HG02678 (cell line): ENCODE results near the gene RAB7A.

ENCODE experiments used
- ATAC-seq: cut with Tn5 transposase; IDR thresholded peaks from one replicate; pipeline ENCODE4 v1.9.1; 2021; ENCODE audit warnings: mild to moderate bottlenecking, moderate library complexity; ENCODE audit not compliant: unreplicated experiment

Gene RAB7A

DNA sequence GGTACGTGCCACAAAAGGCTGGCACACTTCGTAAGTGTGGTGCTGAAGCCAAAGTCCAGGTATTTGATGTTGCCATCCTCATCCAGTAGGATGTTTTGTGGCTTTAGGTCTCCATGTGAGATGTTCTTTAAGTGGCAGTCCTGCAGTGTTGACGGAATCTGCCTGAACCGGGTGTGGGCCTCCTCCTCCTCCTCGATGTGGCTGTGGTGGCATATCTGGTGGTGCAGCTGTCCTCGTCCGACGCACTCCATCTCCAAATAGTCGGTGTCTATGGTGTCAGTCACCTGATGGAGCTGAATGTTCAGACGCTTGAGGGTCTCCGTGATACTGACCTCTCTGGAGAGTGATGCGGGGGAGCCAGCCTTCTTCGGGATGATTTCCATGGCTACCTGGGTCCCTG, 123.0 kb downstream of the RAB7A start:
- no peak for ATAC-seq

DNA sequence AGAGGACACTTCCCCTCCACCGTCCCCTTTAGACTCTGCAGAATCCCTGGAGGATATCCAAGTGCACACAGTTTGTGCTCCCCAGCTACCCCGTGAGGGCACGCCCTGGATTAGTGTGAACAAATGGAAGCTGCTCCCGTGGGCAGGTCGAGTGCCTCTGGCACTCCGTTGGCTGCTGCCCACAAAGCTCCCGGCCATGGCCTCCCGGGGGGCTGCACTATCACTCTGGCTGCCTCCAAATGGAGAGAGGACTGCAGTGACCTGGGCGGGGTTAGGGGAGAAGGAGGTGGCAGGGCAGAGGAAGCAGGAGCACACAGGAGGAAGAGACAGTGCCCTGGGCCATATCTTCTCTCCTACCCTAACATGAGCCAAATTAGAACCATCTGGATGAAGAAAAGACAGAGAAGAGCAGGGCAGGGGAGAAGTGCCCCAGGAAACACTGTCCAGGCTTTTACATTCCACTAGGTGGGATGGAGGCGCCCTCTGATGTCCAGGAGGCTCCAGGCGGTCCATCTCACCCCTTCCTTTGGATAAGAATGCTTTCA, 124.0 kb downstream of the RAB7A start:
- ATAC-seq: no peak

DNA sequence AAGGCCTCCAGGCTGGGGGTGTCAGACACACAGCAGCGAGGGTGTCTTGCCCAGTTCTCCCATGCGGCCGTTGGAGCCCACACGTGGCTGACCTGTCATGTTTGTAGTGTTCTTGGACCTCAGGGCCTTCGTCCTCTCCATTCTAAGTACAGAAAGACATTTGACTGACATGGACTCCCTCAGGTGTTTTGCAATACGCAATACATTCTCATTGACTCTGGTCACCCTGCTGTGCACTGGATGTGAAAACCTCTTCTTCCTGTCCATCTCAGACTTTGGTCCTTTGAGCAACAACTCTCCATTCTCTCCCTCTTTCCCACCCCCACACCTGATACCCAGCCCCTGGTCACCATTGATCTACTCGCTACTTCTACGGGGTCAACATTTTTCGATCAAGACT, 124.6 kb downstream of the RAB7A start:
- no peak for ATAC-seq

DNA sequence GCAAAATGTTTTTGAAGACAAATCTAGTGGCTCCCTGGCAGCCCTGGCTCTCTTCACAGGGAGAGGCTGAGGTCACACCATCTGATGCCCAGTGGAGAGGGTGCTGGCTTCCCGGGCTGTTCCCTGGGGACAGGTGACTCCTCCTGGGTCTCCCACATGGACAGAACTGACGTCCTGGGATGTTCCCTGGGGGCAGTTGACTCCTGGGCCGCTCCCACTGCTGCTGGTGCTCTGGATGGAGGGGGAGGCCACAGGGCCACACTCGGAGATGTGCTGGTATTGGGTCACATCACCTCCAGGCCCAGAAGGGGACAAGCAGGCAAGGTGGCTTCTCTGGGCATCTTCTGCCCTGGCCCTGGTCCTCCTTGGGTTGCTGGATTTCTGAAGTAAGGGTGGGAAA, 125.6 kb downstream of the RAB7A start:
- ATAC-seq: no peak

DNA sequence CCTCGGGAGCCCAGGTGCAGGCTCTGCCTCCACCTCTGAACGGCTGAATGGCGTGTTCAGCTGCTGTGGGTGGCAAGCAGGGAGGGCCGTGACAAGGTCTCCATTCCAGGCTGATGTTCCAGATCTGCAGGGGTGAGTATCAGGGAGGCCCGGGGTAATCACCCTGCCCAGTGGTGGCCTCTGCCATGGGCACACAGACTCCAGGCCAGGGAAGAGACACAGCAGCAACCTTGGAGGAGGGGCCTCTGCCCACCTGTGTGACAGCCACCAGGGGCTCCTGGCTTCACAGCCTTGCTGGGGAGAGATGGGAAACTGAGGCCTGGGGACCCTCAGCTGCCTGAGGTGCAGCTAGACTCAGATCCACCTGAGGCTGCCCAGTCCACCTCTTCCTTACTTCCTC, 127.8 kb downstream of the RAB7A start:
- no peak for ATAC-seq

DNA sequence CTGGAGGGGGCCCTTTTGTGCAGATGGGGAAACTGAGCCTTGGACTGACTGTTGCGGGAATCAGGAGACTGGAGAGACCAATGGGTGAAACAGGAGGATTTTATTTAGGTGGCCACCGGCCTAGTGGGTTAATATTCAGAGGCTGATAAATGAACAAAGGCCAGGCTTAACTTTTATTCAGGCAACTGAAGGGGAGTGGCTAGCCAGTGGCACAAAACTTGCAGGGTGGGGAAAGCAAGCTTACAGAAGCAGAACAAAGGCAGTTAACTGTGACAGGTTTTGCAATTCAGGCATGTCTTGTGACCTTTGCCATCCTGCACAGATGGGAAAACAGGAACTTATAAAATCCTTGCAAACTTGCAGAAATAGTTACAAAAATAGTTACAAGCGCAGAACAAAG, 128.5 kb downstream of the RAB7A start:
- ATAC-seq: no peak

DNA sequence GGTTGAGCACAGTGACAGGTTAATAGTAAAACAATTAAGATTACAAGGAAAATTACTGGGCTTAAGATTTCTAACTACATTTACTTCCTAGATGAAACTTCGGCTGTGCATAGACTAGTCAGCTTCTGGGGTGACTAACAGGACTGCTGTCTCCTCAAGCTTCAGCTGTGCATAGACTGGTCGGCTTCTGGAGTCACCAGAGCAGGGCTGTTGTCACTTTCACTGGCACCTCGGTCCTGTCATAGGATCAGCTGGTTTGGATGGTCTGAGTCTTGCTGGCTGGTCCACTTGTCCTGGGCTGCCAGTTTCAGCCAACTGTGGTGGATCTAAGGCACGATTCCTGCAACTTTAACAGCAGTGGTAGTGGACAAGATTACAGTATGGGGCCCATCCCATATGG, 129.6 kb downstream of the RAB7A start:
- no peak for ATAC-seq

DNA sequence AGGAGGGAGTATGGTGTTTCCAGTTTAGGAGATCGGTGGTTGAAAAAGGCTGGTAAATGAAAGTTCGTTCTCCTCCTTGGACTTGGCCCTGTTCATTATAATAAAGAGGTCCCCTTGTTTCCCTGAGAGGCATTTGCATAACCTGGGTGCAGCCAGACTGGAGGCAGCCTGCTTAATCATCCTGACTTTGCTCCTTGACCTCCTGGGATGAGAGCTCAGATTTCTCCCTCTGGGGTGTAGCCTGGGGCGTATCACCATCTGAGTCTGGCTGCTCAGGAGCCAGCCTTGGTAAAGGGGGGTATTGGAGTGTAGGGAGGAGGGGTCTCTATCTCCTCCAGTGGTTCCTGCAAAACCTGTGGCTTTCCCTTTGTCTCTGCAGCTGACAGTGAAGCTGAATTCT, 132.2 kb downstream of the RAB7A start:
- ATAC-seq: no peak

DNA sequence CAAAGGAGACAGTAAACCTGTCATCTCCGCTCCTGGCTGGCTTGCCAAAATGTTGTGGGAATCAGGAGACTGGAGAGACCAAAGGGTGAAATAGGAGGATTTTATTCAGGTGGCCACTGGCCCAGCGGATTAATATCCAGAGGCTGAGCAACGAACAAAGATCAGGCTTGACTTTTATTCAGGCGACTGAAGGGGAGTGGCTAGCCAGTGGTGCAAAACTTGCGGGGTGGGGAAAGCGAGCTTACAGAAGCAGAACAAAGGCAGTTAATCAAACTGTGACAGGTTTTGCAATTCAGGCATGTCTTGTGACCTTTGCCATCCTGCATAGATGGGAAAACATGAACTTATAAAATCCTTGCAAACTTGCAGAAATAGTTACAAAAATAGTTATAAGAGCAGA, 133.6 kb downstream of the RAB7A start:
- ATAC-seq: no peak

DNA sequence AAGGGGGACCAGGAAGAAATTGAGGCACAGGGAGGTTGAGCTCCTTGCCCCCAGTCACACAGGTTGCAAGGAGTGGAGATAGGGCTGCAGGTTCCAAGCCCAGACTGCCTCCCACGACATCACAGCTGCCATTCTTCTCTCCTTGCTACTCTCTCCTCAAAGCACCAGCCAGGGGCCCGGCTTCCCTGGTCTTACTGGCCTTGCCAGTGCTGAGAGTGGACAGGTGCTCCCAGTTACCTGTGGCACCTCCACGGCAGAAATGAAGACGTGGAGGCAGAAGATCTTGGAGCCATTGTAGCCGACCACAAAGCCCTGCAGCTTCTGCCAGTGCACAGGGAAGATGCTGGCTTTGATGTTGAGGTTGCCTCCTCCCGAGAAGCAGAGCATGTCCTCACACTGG, 135.5 kb downstream of the RAB7A start:
- ATAC-seq: no peak

DNA sequence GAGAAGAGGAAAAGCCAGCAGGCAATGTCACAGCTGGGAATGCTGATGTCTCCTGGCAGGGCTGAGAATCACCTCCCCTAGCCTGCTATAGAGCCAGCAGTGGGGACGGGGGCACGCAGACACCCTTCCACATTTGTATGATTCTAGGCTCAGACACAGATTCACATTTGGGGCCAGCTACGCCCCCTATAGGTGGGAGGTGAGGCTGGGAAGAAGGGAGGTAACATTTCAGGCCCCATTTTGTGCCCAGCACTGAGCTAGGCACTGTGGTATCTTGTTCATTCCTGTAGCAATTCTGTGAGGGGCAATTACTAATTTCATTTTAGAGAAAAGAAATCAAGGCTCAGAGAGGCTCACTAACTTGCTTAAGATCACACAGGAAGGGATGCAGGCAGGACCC, 137.6 kb downstream of the RAB7A start:
- ATAC-seq: no peak
